H1 (cell line): ENCODE data around the gene INHBC.

Experiments used
- ATF3 ChIP-seq: IDR thresholded peaks from 2 replicates; pipeline ENCODE4 v1.6.1; 2011; ENCODE audit warnings: low read depth, mild to moderate bottlenecking, low read length; ENCODE audit not compliant: insufficient read depth
- CHD1 ChIP-seq: IDR thresholded peaks from 2 replicates; pipeline ENCODE4 v1.6.1; 2012; ENCODE audit warnings: low read depth, low read length, improper control_type of control experiment
- CTCF ChIP-seq, 3 experiments: IDR thresholded peaks; 1 replicate in 2 of 3; 2 replicates in 1 of 3; pipeline versions ENCODE4 v1.5.1 to v1.6.1; 2011; ENCODE audit warnings: low read length in 3 of 3, mild to moderate bottlenecking in 3 of 3, inconsistent platforms in 2 of 3, low read depth in 1 of 3, moderate library complexity in 1 of 3; ENCODE audit not compliant: insufficient read depth in 1 of 3; ENCODE audit errors: control extremely low read depth in 1 of 3
- EP300 ChIP-seq, 2 experiments: IDR thresholded peaks; 1 replicate in 1 of 2; 2 replicates in 1 of 2; pipeline ENCODE4 v1.6.1; 2011 to 2012; ENCODE audit warnings: low read depth in 2 of 2, low read length in 2 of 2, mild to moderate bottlenecking in 2 of 2, borderline replicate concordance in 1 of 2, inconsistent platforms in 1 of 2, moderate library complexity in 1 of 2
- EZH2 ChIP-seq: fragments of 200-600 bp; sonication (generic); IDR thresholded peaks from 2 replicates; pipeline ENCODE4 v1.7.1; 2012; ENCODE audit warnings: low read depth, mild to moderate bottlenecking, moderate library complexity, low read length, inconsistent platforms; ENCODE audit not compliant: severe bottlenecking
- MAX ChIP-seq: IDR thresholded peaks from 2 replicates; pipeline ENCODE4 v1.6.1; 2012; ENCODE audit warnings: inconsistent platforms
- POLR2A ChIP-seq, 2 experiments: IDR thresholded peaks; 1 replicate in 1 of 2; 2 replicates in 1 of 2; pipeline ENCODE4 v1.6.1; 2011; ENCODE audit warnings: low read depth in 2 of 2, low read length in 2 of 2, mild to moderate bottlenecking in 2 of 2; ENCODE audit errors: control extremely low read depth in 1 of 2
- ZNF274 ChIP-seq: IDR thresholded peaks from 2 replicates; pipeline ENCODE4 v1.7.0; 2012; ENCODE audit warnings: low read length, borderline replicate concordance; ENCODE audit errors: extremely low read depth
- TF ChIP-seq, protein P1 (sequence below): IDR thresholded peaks from 2 replicates; pipeline ENCODE4 v1.6.1; 2011; ENCODE audit warnings: low read length, improper control_type of control experiment

DNA sequence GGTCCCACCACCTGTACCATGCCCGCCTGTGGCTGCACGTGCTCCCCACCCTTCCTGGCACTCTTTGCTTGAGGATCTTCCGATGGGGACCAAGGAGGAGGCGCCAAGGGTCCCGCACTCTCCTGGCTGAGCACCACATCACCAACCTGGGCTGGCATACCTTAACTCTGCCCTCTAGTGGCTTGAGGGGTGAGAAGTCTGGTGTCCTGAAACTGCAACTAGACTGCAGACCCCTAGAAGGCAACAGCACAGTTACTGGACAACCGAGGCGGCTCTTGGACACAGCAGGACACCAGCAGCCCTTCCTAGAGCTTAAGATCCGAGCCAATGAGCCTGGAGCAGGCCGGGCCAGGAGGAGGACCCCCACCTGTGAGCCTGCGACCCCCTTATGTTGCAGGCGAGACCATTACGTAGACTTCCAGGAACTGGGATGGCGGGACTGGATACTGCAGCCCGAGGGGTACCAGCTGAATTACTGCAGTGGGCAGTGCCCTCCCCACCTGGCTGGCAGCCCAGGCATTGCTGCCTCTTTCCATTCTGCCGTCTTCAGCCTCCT is 21.6 kb downstream of the INHBC start:
- TF ChIP-seq, protein P1, sequence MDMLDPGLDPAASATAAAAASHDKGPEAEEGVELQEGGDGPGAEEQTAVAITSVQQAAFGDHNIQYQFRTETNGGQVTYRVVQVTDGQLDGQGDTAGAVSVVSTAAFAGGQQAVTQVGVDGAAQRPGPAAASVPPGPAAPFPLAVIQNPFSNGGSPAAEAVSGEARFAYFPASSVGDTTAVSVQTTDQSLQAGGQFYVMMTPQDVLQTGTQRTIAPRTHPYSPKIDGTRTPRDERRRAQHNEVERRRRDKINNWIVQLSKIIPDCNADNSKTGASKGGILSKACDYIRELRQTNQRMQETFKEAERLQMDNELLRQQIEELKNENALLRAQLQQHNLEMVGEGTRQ: no peak
- TF ChIP-seq CTCF (IDR thresholded peaks at IDR 0.05; ENCODE audit: control extremely low read depth in 1 of 3, insufficient read depth in 1 of 3, low read depth in 1 of 3, low read length in 3 of 3) (peak in 2 of 3 experiments; percentile 93 to 94; a peak in 3 of 4 replicates), EZH2 (no peak), EP300 (IDR thresholded peaks at IDR 0.05; ENCODE audit: borderline replicate concordance in 1 of 2, low read depth in 2 of 2, low read length in 2 of 2) (no peak), ATF3 (no peak), CHD1 (no peak), MAX (peak; percentile 91), ZNF274 (no peak), POLR2A (IDR thresholded peaks at IDR 0.05; ENCODE audit: control extremely low read depth in 1 of 2, low read depth in 2 of 2, low read length in 2 of 2) (no peak)
